HG02763 (cell line): ENCODE measurements around the gene RBM22.
"Not testable (repeated sequence)": the region's sequence is repeated elsewhere in the genome, so short reads cannot be mapped to it uniquely, and the experiment has no call there.

Source experiments
- ATAC-seq: cut with Tn5 transposase; IDR thresholded peaks from one replicate; pipeline ENCODE4 v1.9.1; 2021; ENCODE audit warnings: mild to moderate bottlenecking, moderate library complexity; ENCODE audit not compliant: unreplicated experiment

RBM22 gene

GRCh38 chr5:150700594-150701377 lies at the start of gene RBM22:
Gene RBM22, minus strand, starts transcription at chr5:150701062. Its CDS starts 77 bp downstream, at chr5:150700985.
- ATAC-seq: peak; percentile 98

GRCh38 chr5:150750469-150750868 lies 49.6 kb upstream of the RBM22 start:
- no peak for ATAC-seq

- ATAC-seq: not testable (repeated sequence)
These were observed 42.3 kb upstream of the RBM22 start for GRCh38 chr5:150743142-150743488.

- not testable (repeated sequence) for ATAC-seq
These were observed 41.7 kb upstream of the RBM22 start for GRCh38 chr5:150742455-150743141.

GRCh38 chr5:150740992-150741391 lies 40.1 kb upstream of the RBM22 start:
- ATAC-seq: no peak

GRCh38 chr5:150738862-150739261 lies 38.0 kb upstream of the RBM22 start:
- no peak for ATAC-seq

GRCh38 chr5:150734579-150735384 lies 33.9 kb upstream of the RBM22 start:
- peak; percentile 60 for ATAC-seq

GRCh38 chr5:150731669-150732242 lies 30.9 kb upstream of the RBM22 start:
- no peak for ATAC-seq

- ATAC-seq: no peak
These were observed 29.0 kb upstream of the RBM22 start for GRCh38 chr5:150729859-150730258.

GRCh38 chr5:150723845-150724244 lies 23.0 kb upstream of the RBM22 start:
- no peak for ATAC-seq

GRCh38 chr5:150710165-150710564 lies 9.3 kb upstream of the RBM22 start:
- no peak for ATAC-seq

- ATAC-seq: no peak
These were observed 6.0 kb upstream of the RBM22 start for GRCh38 chr5:150706776-150707390.

- ATAC-seq: no peak
These were observed 2.9 kb upstream of the RBM22 start for GRCh38 chr5:150703762-150704161.

GRCh38 chr5:150700246-150700593 lies 642 bp downstream of the RBM22 start:
- ATAC-seq: peak; percentile 11

GRCh38 chr5:150694612-150695011 lies 6.2 kb downstream of the RBM22 start:
- no peak for ATAC-seq

- ATAC-seq: no peak
These were observed 8.6 kb downstream of the RBM22 start for GRCh38 chr5:150692276-150692675.

GRCh38 chr5:150690760-150691159 lies 10.1 kb downstream of the RBM22 start:
- no peak for ATAC-seq

GRCh38 chr5:150689120-150689519 lies 11.7 kb downstream of the RBM22 start:
- no peak for ATAC-seq

- no peak for ATAC-seq
These were observed 24.3 kb downstream of the RBM22 start for GRCh38 chr5:150676578-150676977.

- ATAC-seq: no peak
These were observed 25.8 kb downstream of the RBM22 start for GRCh38 chr5:150675069-150675468.

GRCh38 chr5:150674341-150674821 lies 26.5 kb downstream of the RBM22 start:
- ATAC-seq: no peak
